ENCODE measurements around the gene STK32C.

GRCh38 chr10:132198381-132199181, 109.2 kb downstream of the STK32C start:
- TF ChIP-seq ZNF274 (IDR thresholded peaks at IDR 0.05; ENCODE audit: low read depth, low read length) (no peak), YY1 (IDR thresholded peaks at IDR 0.05; ENCODE audit: insufficient read depth, insufficient read length) (no peak)
